Liver (tissue), 3 donors: ENCODE results near the gene ADGRV1.

ENCODE experiments used
- CTCF ChIP-seq: fragments of 150-350 bp; IDR thresholded peaks from 2 replicates; pipeline ENCODE4 v1.5.1; 2017; ENCODE audit warnings: improper control_type of control experiment, low read depth, low read length; ENCODE audit not compliant: missing input control
- GABPA ChIP-seq, 2 donors: IDR thresholded peaks in 1 of 2; conservative IDR thresholded peaks in 1 of 2; 2 replicates each; pipeline ENCODE4 v1.6.1; 2016; ENCODE audit warnings: antibody characterized with exemption in 2 of 2, mild to moderate bottlenecking in 1 of 2, moderate library complexity in 1 of 2
- JUND ChIP-seq, 2 donors: IDR thresholded peaks; 2 replicates each; pipeline ENCODE4 v1.6.1; 2016; ENCODE audit warnings: antibody characterized with exemption in 2 of 2
- MAX ChIP-seq: IDR thresholded peaks from 2 replicates; pipeline ENCODE4 v1.6.1; 2016; ENCODE audit warnings: antibody characterized with exemption
- NR2F2 ChIP-seq: IDR thresholded peaks from 2 replicates; pipeline ENCODE4 v1.6.1; 2016; ENCODE audit warnings: antibody characterized with exemption
- REST ChIP-seq: IDR thresholded peaks from 2 replicates; pipeline ENCODE4 v1.6.1; 2016; ENCODE audit warnings: antibody characterized with exemption, mild to moderate bottlenecking
- RXRA ChIP-seq, 2 donors: IDR thresholded peaks; 2 replicates each; pipeline ENCODE4 v1.6.1; 2017 to 2018; ENCODE audit warnings: antibody characterized with exemption in 2 of 2, mild to moderate bottlenecking in 1 of 2
- TAF1 ChIP-seq: conservative IDR thresholded peaks from 2 replicates; pipeline ENCODE4 v1.6.1; 2016; ENCODE audit warnings: antibody characterized with exemption, mild to moderate bottlenecking
- donor health status: healthy.
- donor health status: healthy.

GRCh38 chr5:90718387-90718786 lies 159.8 kb downstream of the ADGRV1 start:
- TF ChIP-seq NR2F2 (no peak), CTCF (no peak), MAX (no peak), GABPA (IDR thresholded peaks at IDR 0.05 in 1 of 2, conservative IDR thresholded peaks at IDR 0.05 in 1 of 2) (no peak), JUND (IDR thresholded peaks at IDR 0.05) (no peak), TAF1 (no peak), RXRA (IDR thresholded peaks at IDR 0.05) (no peak), REST (no peak)
